HL-60 (cell line): ENCODE results near the gene MTMR1.

Experiments used
- GABPA ChIP-seq: IDR thresholded peaks from 2 replicates; pipeline ENCODE4 v1.6.1; 2012; ENCODE audit warnings: low read depth
- POLR2AphosphoS5 ChIP-seq: IDR thresholded peaks from 2 replicates; pipeline ENCODE4 v1.6.1; 2012; ENCODE audit warnings: low read depth
- TF ChIP-seq, protein P1 (sequence below): IDR thresholded peaks from one replicate; pipeline ENCODE4 v1.5.1; 2011; ENCODE audit warnings: low read length, control low read depth, inconsistent platforms; ENCODE audit not compliant: insufficient read depth

DNA sequence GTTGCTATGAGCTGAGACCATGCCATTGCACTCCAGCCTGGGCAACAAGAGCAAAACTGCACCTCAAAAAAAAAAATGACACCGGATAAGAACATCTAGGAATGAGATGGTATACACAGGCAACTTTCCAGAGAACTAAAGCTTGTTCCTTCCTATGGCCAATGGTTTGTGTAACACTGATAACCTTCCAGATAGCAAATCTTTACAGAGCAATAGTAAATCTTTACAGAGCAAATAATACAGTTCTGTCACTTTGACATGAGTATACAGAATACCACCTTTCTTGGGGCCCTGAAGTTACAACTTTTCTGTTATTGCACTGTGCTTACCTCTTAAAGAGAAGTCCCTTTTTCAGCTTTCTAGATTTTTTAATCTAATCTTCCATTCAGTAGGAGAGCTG is 113.6 kb downstream of the MTMR1 start:
- no peak for TF ChIP-seq GABPA
- TF ChIP-seq, protein P1, sequence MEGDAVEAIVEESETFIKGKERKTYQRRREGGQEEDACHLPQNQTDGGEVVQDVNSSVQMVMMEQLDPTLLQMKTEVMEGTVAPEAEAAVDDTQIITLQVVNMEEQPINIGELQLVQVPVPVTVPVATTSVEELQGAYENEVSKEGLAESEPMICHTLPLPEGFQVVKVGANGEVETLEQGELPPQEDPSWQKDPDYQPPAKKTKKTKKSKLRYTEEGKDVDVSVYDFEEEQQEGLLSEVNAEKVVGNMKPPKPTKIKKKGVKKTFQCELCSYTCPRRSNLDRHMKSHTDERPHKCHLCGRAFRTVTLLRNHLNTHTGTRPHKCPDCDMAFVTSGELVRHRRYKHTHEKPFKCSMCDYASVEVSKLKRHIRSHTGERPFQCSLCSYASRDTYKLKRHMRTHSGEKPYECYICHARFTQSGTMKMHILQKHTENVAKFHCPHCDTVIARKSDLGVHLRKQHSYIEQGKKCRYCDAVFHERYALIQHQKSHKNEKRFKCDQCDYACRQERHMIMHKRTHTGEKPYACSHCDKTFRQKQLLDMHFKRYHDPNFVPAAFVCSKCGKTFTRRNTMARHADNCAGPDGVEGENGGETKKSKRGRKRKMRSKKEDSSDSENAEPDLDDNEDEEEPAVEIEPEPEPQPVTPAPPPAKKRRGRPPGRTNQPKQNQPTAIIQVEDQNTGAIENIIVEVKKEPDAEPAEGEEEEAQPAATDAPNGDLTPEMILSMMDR: no peak
- TF ChIP-seq POLR2AphosphoS5: no peak
